ENCODE measurements around the gene FCSK. TPM values are rescaled to one million over a fixed set of nuclear protein-coding genes. Genes with fewer than 3 reads are reported as not detected.
A peak's percentile ranks its signal among the peaks of the same experiment; 100 is the strongest.
"Not testable (repeated sequence)": the region's sequence is repeated elsewhere in the genome, so short reads cannot be mapped to it uniquely, and the experiment has no call there.

The FCSK gene
- total and polyA plus RNA-seq, 2 experiments from 2014 or later = 2.2 to 6.1 TPM

GRCh38 chr16:70448075-70448474, 6.3 kb upstream of the FCSK start:
- in situ Hi-C loops (cut with MboI) = no loop called here
- H3K36me3 ChIP-seq (ENCODE audit: low read depth) = no peaks in the 10 kb centered on the region
- no peak overlapping the region for H3K4me3 ChIP-seq
- no peaks in the 10 kb centered on the region for H3F3A ChIP-seq (ENCODE audit: insufficient read depth)
- H3K9ac ChIP-seq = no peak overlapping the region
- H2AFZ ChIP-seq = no peak overlapping the region
- no peak overlapping the region for H3K4me2 ChIP-seq (ENCODE audit: unreplicated experiment)
- no peaks in the 10 kb centered on the region for H3K9me2 ChIP-seq (ENCODE audit: insufficient read depth)
- H3K79me2 ChIP-seq (ENCODE audit: insufficient read depth) = no peaks in the 10 kb centered on the region
- no peaks in the 10 kb centered on the region for H3K27me3 ChIP-seq (replicated peaks; ENCODE audit: insufficient read depth)
- H3K27ac ChIP-seq = no peak overlapping the region
- TF ChIP-seq EZH2phosphoT487 (IDR thresholded peaks at IDR 0.05; ENCODE audit: insufficient read depth, low read depth) (no peak), EZH2 (IDR thresholded peaks at IDR 0.05; ENCODE audit: insufficient read depth, poor library complexity, severe bottlenecking) (no peak)
- DNase-seq = no peak
- H4K20me1 ChIP-seq (ENCODE audit: insufficient read depth) = no peaks in the 10 kb centered on the region
- WGBS, 2 experiments (ENCODE audit: low coverage in 1 of 2, low lambda C conversion rate in 2 of 2, missing lambda C conversion rate in 2 of 2) = 62 to 65% methylated on average over 6 of the region's 6 CpGs
- no peaks in the 10 kb centered on the region for H3K4me1 ChIP-seq (ENCODE audit: insufficient read depth)
- H3K9me3 ChIP-seq (ENCODE audit: low read depth) = no peaks in the 10 kb centered on the region

- H3K9me3 ChIP-seq (ENCODE audit: low read depth); H3K36me3 ChIP-seq (ENCODE audit: low read depth); H3K4me2 ChIP-seq (ENCODE audit: unreplicated experiment); H3K9ac ChIP-seq; H4K20me1 ChIP-seq (ENCODE audit: insufficient read depth); DNase-seq; H3K4me3 ChIP-seq; H3K4me1 ChIP-seq (ENCODE audit: insufficient read depth); H3K27ac ChIP-seq; H3K27me3 ChIP-seq (replicated peaks; ENCODE audit: insufficient read depth); H2AFZ ChIP-seq; in situ Hi-C loops (cut with MboI); H3F3A ChIP-seq (ENCODE audit: insufficient read depth); H3K9me2 ChIP-seq (ENCODE audit: insufficient read depth); H3K79me2 ChIP-seq (ENCODE audit: insufficient read depth): not testable (repeated sequence)
- WGBS, 2 experiments (ENCODE audit: low coverage in 1 of 2, low lambda C conversion rate in 2 of 2, missing lambda C conversion rate in 2 of 2) = 74 to 78% methylated on average over 28 to 31 of the region's 37 CpGs
These were observed 4.0 kb upstream of the FCSK start for GRCh38 chr16:70450142-70451003.

- H2AFZ ChIP-seq = peak overlapping the region; percentile 60
- H3K9me3 ChIP-seq (ENCODE audit: low read depth); H3K4me2 ChIP-seq (ENCODE audit: unreplicated experiment); H3K36me3 ChIP-seq (ENCODE audit: low read depth); H3K27ac ChIP-seq; H3K79me2 ChIP-seq (ENCODE audit: insufficient read depth); H3K4me3 ChIP-seq; DNase-seq; H3F3A ChIP-seq (ENCODE audit: insufficient read depth); H3K9ac ChIP-seq; H3K27me3 ChIP-seq (replicated peaks; ENCODE audit: insufficient read depth); H3K9me2 ChIP-seq (ENCODE audit: insufficient read depth); in situ Hi-C loops (cut with MboI); H4K20me1 ChIP-seq (ENCODE audit: insufficient read depth); H3K4me1 ChIP-seq (ENCODE audit: insufficient read depth): not testable (repeated sequence)
- 21 to 23% methylated on average over 22 to 24 of the region's 25 CpGs for WGBS, 2 experiments (ENCODE audit: low coverage in 1 of 2, low lambda C conversion rate in 2 of 2, missing lambda C conversion rate in 2 of 2)
These were observed 3.4 kb upstream of the FCSK start for GRCh38 chr16:70451004-70451340.

GRCh38 chr16:70453117-70453891, 1.1 kb upstream of the FCSK start:
- Histone ChIP-seq H3K4me2 (ENCODE audit: unreplicated experiment) (peak overlapping the region; percentile 91), H3K4me1 (ENCODE audit: insufficient read depth) (peaks cover 5% of the 10 kb centered on the region; the same call in 1 of the 2 replicates), H2AFZ (peak overlapping the region; percentile 92), H3K9me3 (ENCODE audit: low read depth) (no peaks in the 10 kb centered on the region), H3K4me3 (peak overlapping the region; percentile 83), H3K27ac (no peak overlapping the region), H3K9ac (peak overlapping the region; percentile 87), H3F3A (ENCODE audit: insufficient read depth) (no peaks in the 10 kb centered on the region), H4K20me1 (ENCODE audit: insufficient read depth) (no peaks in the 10 kb centered on the region), H3K36me3 (ENCODE audit: low read depth) (no peaks in the 10 kb centered on the region), H3K27me3 (replicated peaks; ENCODE audit: insufficient read depth) (no peaks in the 10 kb centered on the region), H3K79me2 (ENCODE audit: insufficient read depth) (no peaks in the 10 kb centered on the region), H3K9me2 (ENCODE audit: insufficient read depth) (no peaks in the 10 kb centered on the region)
- in situ Hi-C loops (cut with MboI) = no loop called here
- DNase-seq = no peak
- WGBS, 2 experiments (ENCODE audit: low coverage in 1 of 2, low lambda C conversion rate in 2 of 2, missing lambda C conversion rate in 2 of 2) = 97 to 98% methylated on average over 11 of the region's 11 CpGs
- TF ChIP-seq EZH2 (IDR thresholded peaks at IDR 0.05; ENCODE audit: insufficient read depth, poor library complexity, severe bottlenecking) = no peak
- TF ChIP-seq EZH2phosphoT487 (IDR thresholded peaks at IDR 0.05; ENCODE audit: insufficient read depth, low read depth) = no peak
